ENCODE measurements around the gene GON7. TPM values are rescaled to one million over a fixed set of nuclear protein-coding genes. Genes with fewer than 3 reads are reported as not detected.
"Not testable (repeated sequence)": the region's sequence is repeated elsewhere in the genome, so short reads cannot be mapped to it uniquely, and the experiment has no call there.

GON7 gene
- total RNA-seq, 2 experiments from 2014 or later: 9.9 to 12.9 TPM

GRCh38 chr14:93173943-93174395 is 32.9 kb downstream of the GON7 start:
- ATAC-seq (peak; percentile 30), DNase-seq (no peak)
- Mint-ChIP-seq H3K27me3 (no peaks in the 10 kb centered on the region), H3K36me3 (ENCODE audit: low read depth) (no peaks in the 10 kb centered on the region), H3K4me1 (no peaks in the 10 kb centered on the region), H3K4me3 (no peak overlapping the region), H3K9me3 (ENCODE audit: low read depth) (no peaks in the 10 kb centered on the region), H3K27ac (no peak overlapping the region)
- intact Hi-C loops (cut with DNase I, micrococcal nuclease): no loop called here
- ChIA-PET POLR2A (no interaction called here), CTCF (interaction anchor here (0.6 to 0.9 kb wide), 3 partner anchors 10 to 60 kb away, joined by 3 read pairs; no protein-coding TSS in a partner anchor)

DNA sequence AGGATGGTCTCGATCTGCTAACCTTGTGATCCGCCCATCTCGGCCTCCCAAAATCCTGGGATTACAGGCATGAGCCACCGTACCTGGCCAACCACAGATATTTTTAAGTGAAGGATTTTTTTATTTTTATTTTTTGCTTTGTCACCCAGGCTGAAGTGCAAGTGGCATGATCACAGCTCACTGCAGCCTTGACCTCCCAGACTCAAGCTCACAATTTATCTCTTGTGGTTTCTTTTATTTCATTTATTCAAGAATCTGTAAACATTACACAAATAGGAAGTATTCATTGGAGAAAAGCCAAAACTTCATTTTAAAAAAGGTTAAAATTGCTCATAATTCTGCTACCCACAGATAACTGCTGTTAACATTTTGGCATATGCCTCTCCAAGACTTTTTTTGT is 35.5 kb downstream of the GON7 start:
- Mint-ChIP-seq H3K36me3 (ENCODE audit: low read depth) (no peaks in the 10 kb centered on the region), H3K9me3 (ENCODE audit: low read depth) (no peaks in the 10 kb centered on the region), H3K4me1 (no peaks in the 10 kb centered on the region), H3K27me3 (no peaks in the 10 kb centered on the region), H3K27ac (no peak overlapping the region), H3K4me3 (no peak overlapping the region)
- CTCF ChIA-PET: interaction anchor here (0.6 kb wide), 1 partner anchor 58 kb away, joined by 3 read pairs; no protein-coding TSS in a partner anchor
- POLR2A ChIA-PET: interaction anchor here (0.6 kb wide), 1 partner anchor 95 kb away, joined by 5 read pairs; no protein-coding TSS in a partner anchor
- no peak for ATAC-seq
- intact Hi-C loops (cut with DNase I, micrococcal nuclease): no loop called here
- no peak for DNase-seq

DNA sequence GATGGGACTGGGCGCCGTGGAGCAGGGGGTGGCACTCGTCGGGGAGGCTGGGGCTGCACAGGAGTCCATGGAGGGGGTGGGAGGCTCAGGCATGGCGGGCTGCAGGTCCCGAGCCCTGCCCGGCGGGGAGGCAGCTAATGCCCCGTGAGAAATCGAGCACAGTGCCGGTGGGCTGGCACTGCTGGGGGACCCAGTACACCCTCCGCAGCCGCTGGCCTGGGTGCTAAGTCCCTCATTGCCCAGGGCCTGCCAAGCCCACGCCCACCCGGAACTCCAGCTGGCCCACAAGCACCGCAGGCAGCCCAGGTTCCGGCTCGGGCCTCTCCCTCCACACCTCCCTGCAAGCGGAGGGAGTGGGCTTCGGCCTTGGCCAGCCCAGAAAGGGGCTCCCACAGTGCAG is 36.7 kb downstream of the GON7 start:
- H3K4me3 Mint-ChIP-seq; H3K27me3 Mint-ChIP-seq; POLR2A ChIA-PET; intact Hi-C loops (cut with DNase I, micrococcal nuclease); H3K4me1 Mint-ChIP-seq; H3K36me3 Mint-ChIP-seq (ENCODE audit: low read depth); H3K9me3 Mint-ChIP-seq (ENCODE audit: low read depth); DNase-seq; H3K27ac Mint-ChIP-seq; ATAC-seq: not testable (repeated sequence)
- CTCF ChIA-PET: interaction anchor here (0.9 to 1.0 kb wide), 2 partner anchors 8 to 11 kb away, joined by 3 to 5 read pairs; no protein-coding TSS in a partner anchor

- DNase-seq; ATAC-seq; H3K4me1 Mint-ChIP-seq; H3K4me3 Mint-ChIP-seq; intact Hi-C loops (cut with DNase I, micrococcal nuclease); H3K27ac Mint-ChIP-seq; H3K9me3 Mint-ChIP-seq (ENCODE audit: low read depth); H3K36me3 Mint-ChIP-seq (ENCODE audit: low read depth); POLR2A ChIA-PET; H3K27me3 Mint-ChIP-seq: not testable (repeated sequence)
- CTCF ChIA-PET: interaction anchor here (0.7 to 1.0 kb wide), 3 partner anchors 8 to 27 kb away, joined by 3 to 5 read pairs (median 3); no protein-coding TSS in a partner anchor
Observed at GRCh38 chr14:93169619-93170018, 37.2 kb downstream of the GON7 start.

DNA sequence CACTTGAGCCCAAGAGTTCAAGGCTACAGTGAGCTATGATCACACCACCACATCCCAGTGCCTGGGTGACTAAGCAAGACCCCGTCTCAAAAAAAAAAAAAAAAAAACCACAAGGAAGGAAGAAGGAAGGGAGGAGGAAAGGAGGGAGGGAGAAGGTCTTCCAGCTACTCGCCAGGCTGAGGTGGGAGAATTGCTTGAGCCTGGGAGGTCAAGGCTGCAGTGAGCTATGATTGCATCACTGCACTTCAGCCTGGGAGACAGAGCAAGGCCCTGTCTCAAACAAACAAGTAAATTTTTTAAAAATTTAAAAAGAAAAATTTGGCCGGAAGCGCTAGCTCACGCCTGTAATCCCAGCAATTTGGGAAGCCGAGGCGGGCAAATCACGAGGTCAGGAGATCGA is 38.3 kb downstream of the GON7 start:
- H3K9me3 Mint-ChIP-seq (ENCODE audit: low read depth); H3K4me1 Mint-ChIP-seq; H3K27me3 Mint-ChIP-seq; intact Hi-C loops (cut with DNase I, micrococcal nuclease); H3K4me3 Mint-ChIP-seq; POLR2A ChIA-PET; DNase-seq; H3K36me3 Mint-ChIP-seq (ENCODE audit: low read depth); ATAC-seq; H3K27ac Mint-ChIP-seq: not testable (repeated sequence)
- CTCF ChIA-PET: interaction anchor here (0.7 kb wide), 1 partner anchor 76 kb away, joined by 3 read pairs; no protein-coding TSS in a partner anchor

DNA sequence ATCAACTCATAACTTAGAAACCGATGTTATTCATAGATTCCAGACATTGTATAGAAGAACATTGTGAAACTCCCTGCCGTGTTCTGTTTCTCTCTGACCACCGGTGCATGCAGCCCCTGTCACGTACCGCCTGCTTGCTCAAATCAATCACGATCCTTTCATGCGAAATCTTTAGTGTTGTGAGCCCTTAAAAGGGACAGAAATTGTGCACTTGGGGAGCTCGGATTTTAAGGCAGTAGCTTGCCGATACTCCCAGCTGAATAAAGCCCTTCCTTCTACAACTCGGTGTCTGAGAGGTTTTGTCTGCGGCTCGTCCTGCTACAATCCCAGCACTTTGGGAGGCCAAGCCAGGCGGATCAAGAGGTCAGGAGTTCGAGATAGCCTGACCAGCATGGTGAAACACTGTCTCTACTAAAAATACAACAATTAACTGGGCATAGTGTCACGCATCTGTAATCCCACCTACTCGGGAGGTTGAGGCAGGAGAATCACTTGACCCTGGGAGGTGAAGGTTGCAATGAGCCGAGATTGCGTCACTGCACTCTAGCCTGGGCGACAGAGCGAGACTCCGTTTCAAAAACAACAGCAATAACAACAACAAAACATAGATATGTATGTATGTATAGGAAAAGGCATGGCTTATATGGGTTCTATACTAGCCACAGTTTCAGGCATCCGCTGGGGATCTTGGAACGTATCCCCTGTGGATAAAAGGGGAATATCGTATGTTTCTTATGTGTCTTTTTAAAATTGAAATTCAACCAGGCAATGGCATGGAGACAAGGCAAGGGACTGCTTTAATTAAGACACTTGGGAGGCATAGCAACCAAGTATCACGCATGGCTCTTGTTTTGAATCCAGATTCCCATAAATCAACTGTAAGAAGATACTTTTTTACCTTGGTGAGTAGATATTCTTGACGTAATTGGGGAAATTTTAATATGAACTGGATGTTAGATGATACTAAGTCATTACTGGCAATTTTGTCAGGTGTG is 41.3 kb downstream of the GON7 start:
- H3K9me3 Mint-ChIP-seq (ENCODE audit: low read depth); DNase-seq; H3K4me3 Mint-ChIP-seq; H3K27me3 Mint-ChIP-seq; ATAC-seq; POLR2A ChIA-PET; H3K27ac Mint-ChIP-seq; CTCF ChIA-PET; intact Hi-C loops (cut with DNase I, micrococcal nuclease); H3K4me1 Mint-ChIP-seq; H3K36me3 Mint-ChIP-seq (ENCODE audit: low read depth): not testable (repeated sequence)

GRCh38 chr14:93163564-93163963 is 43.3 kb downstream of the GON7 start:
- H3K27me3 Mint-ChIP-seq: no peaks in the 10 kb centered on the region
- H3K9me3 Mint-ChIP-seq (ENCODE audit: low read depth): no peaks in the 10 kb centered on the region
- intact Hi-C loops (cut with DNase I, micrococcal nuclease): no loop called here
- ATAC-seq (no peak), DNase-seq (no peak)
- no peaks in the 10 kb centered on the region for H3K4me1 Mint-ChIP-seq
- H3K27ac Mint-ChIP-seq: no peak overlapping the region
- no peaks in the 10 kb centered on the region for H3K36me3 Mint-ChIP-seq (ENCODE audit: low read depth)
- CTCF ChIA-PET: interaction anchor here (1.2 kb wide), 1 partner anchor 212 kb away, joined by 4 read pairs; no protein-coding TSS in a partner anchor
- no peak overlapping the region for H3K4me3 Mint-ChIP-seq
- POLR2A ChIA-PET: no interaction called here

DNA sequence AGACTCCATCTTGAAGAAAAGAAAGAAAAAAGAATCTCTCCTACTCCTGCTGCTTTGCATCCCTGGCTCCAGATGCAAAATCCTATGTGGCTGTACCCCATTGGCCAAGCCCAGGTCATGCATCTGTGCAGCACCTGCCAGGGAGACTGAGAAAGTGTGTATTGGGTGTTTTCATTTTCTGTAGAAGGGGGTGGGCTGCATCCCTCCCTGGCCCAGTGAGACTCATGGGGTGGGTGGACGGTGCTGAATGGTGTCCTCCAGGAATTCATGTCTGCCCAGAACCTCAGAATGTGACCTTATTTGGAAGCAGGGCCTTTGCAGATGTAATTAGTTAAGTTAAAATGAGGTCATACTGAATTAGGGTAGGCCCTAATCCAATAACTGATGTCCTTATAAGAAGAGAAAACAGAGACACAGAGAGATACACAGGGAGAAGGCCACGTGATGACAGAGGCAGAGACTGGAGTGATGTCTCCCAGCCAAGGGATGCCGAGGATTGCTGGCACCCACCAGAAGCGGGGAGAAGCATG is 45.4 kb downstream of the GON7 start:
- DNase-seq: no peak
- Mint-ChIP-seq H3K4me3 (no peak overlapping the region), H3K9me3 (ENCODE audit: low read depth) (no peaks in the 10 kb centered on the region), H3K36me3 (ENCODE audit: low read depth) (no peaks in the 10 kb centered on the region), H3K27me3 (no peaks in the 10 kb centered on the region), H3K4me1 (no peaks in the 10 kb centered on the region), H3K27ac (no peak overlapping the region)
- POLR2A ChIA-PET: interaction anchor here (0.6 kb wide), 1 partner anchor 70 kb away, joined by 3 read pairs; no protein-coding TSS in a partner anchor
- CTCF ChIA-PET: interaction anchor here (0.7 to 1.2 kb wide), 2 partner anchors 17 to 210 kb away, joined by 3 read pairs; no protein-coding TSS in a partner anchor
- ATAC-seq: no peak
- intact Hi-C loops (cut with DNase I, micrococcal nuclease): no loop called here

- peak; percentile 34 for DNase-seq
- Mint-ChIP-seq H3K36me3 (ENCODE audit: low read depth) (no peaks in the 10 kb centered on the region), H3K4me1 (no peaks in the 10 kb centered on the region), H3K27ac (no peak overlapping the region), H3K4me3 (no peak overlapping the region), H3K27me3 (no peaks in the 10 kb centered on the region), H3K9me3 (ENCODE audit: low read depth) (no peaks in the 10 kb centered on the region)
- intact Hi-C loops (cut with DNase I, micrococcal nuclease): no loop called here
- ChIA-PET CTCF (interaction anchor here (1.2 to 1.4 kb wide), 2 partner anchors 47 to 209 kb away, joined by 3 to 5 read pairs; no protein-coding TSS in a partner anchor), POLR2A (no interaction called here)
- ATAC-seq: peak; percentile 64
Observed at GRCh38 chr14:93160353-93160801, 46.5 kb downstream of the GON7 start.

GRCh38 chr14:93159625-93160352 is 47.1 kb downstream of the GON7 start:
- DNase-seq: peak; percentile 37
- peak; percentile 64 for ATAC-seq

DNA sequence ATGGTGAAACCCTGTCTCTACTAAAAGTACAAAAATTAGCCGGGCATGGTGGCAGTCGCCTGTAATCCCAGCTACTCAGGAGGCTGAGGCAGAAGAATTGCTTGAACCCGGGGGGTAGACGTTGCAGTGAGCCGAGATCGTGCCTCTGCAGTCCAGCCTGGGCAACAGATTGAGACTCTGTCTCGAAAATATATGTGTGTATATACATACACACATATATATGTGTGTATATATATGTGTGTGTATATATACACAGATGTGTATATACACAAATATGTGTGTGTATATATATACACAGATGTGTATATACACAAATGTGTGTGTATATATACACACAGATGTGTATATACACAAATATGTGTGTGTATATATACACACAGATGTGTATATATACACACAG is 48.5 kb downstream of the GON7 start:
- H3K4me3 Mint-ChIP-seq; H3K9me3 Mint-ChIP-seq (ENCODE audit: low read depth); CTCF ChIA-PET; H3K4me1 Mint-ChIP-seq; POLR2A ChIA-PET; H3K36me3 Mint-ChIP-seq (ENCODE audit: low read depth); H3K27ac Mint-ChIP-seq; H3K27me3 Mint-ChIP-seq; intact Hi-C loops (cut with DNase I, micrococcal nuclease): not testable (repeated sequence)
- ATAC-seq: peak; percentile 49
- peak; percentile 30 for DNase-seq

More at GRCh38 chr14:93159625-93160352, 47.1 kb downstream of the GON7 start:
- H3K27ac Mint-ChIP-seq; intact Hi-C loops (cut with DNase I, micrococcal nuclease); H3K36me3 Mint-ChIP-seq (ENCODE audit: low read depth); H3K27me3 Mint-ChIP-seq; H3K9me3 Mint-ChIP-seq (ENCODE audit: low read depth); H3K4me3 Mint-ChIP-seq; H3K4me1 Mint-ChIP-seq; POLR2A ChIA-PET: not testable (repeated sequence)
- CTCF ChIA-PET: interaction anchor here (1.4 kb wide), 1 partner anchor 46 kb away, joined by 5 read pairs; no protein-coding TSS in a partner anchor
